Fibroblast of the conjunctiva (primary cell): ENCODE results near the gene ATG4B.

Experiments used
- DNase-seq: peaks from one replicate; pipeline ENCODE4 v3.0.0-alpha.2; 2010; ENCODE audit warnings: low read depth

The ATG4B gene

DNA sequence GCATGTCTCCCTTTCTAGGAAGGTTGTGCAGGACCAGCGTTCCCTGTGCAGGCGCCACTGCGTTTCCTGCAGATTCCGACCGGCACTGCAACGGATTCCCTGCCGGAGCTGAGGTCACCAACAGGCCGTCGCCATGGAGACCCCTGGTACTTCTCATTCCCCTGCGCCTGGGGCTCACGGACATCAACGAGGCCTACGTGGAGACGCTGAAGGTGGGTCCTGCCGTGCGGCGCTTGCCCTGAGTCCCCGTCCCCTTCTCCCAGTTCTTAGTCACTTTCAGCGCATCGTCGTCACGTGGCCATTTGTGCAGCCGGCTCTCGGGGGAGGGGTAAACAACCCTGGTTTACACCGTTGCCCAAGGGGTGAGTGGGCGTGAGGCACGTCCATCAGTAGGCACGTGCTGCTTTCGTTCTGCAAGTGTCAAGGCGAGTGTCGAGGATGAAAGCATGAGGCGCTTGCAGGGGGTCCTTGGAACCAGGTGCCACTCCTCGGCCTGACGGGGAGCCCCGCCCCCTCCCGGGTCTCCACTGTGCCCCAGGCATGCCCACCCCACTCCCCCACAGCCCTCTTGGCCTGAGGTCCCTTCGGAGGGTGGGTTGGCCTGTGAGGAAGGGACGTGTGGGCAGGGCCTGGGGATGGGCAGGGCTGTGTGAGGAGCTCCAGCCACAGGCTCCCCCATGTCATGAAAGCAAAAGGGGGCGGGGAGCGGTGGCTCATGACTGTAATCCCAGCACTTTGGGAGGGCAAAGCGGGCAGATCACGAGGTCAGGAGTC lies 29.3 kb downstream of the ATG4B start:
- no peak for DNase-seq

DNA sequence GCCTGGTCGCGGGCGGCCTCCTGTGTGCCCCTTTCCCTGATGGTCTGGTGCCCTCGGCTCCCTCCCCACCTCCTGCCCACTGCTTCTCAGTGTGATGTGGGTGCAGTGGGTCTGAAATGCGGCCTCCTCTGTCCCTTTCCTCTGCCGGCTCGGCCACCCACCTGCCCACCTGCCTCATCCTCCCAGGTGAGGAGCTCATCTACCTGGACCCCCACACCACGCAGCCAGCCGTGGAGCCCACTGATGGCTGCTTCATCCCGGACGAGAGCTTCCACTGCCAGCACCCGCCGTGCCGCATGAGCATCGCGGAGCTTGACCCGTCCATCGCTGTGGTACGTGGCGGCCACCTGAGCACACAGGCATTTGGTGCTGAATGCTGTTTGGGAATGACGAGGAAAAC lies 30.9 kb downstream of the ATG4B start:
- DNase-seq: no peak

- DNase-seq: no peak
Observed at GRCh38 chr2:241668839-241669238, 31.3 kb downstream of the ATG4B start.

DNA sequence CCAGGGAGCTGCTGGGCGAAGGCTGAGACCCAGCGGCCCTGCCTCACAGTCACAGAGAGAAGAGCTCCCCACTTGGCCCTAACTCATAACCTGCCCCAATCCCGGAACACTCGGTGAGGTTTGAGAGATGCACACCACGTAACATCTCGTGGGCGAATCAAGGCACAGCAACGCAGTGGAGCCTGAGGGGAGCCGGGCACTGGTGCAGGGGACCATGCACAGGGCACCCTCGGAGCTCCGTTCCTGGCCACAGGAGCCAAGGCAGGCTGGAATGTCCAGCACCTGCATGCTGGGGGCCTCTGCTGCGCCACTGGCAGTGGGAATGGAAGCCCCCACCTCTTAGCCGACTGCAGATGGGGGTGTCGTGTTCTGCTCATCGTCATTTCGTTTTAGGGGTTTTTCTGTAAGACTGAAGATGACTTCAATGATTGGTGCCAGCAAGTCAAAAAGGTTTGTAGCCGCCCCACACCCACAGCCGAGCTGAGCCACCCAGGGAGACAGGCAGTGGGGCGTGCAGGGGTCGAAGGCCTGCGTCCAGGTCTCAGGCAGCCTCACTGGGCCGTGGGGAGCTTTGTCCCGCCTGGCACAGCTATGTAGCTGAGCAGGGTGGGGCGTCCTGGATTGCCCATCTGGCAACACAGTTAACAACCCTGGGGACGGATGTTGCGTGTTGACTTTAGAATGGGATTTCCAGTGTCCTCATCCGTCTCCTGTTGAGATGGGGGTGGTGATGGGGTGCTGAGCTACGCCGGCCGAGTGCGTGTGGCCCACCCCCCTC lies 33.0 kb downstream of the ATG4B start:
- no peak for DNase-seq

DNA sequence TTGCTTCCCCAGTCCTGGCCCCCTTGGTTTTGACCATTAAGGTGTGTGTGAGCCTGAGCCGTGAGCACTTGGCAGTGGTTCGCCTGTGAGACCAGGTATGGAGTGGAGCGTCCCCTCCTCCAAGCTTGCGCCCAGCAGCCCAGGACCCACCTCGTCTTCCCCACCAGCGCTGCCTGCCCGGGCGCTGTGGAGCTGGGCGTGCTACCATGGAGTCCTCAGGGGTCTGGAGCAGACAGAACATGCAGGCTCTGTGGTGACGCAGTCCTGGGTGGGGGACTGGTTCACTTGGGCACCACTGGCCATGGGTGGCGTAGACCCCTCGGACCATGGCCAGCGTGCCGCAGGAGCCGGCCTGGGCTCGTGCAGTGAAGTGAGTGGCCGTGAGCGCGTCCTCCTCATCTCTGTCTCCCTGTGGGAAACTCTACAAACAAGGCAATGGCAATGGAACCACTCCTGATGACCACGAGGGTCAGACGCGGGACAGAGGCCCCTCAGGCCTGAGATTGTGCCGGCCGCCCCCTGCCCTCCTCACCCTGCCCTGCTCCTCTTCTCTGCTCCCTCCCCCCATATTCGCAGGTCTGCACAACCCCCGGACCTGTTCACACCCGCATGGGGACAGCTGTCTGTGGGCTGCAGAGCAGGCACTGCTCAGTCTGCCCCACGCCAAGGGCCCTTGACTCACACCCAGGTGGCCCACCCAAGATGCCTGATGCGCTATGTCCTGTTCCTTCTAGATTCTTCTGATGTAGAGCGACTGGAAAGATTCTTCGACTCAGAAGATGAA lies 34.2 kb downstream of the ATG4B start:
- no peak for DNase-seq

DNA sequence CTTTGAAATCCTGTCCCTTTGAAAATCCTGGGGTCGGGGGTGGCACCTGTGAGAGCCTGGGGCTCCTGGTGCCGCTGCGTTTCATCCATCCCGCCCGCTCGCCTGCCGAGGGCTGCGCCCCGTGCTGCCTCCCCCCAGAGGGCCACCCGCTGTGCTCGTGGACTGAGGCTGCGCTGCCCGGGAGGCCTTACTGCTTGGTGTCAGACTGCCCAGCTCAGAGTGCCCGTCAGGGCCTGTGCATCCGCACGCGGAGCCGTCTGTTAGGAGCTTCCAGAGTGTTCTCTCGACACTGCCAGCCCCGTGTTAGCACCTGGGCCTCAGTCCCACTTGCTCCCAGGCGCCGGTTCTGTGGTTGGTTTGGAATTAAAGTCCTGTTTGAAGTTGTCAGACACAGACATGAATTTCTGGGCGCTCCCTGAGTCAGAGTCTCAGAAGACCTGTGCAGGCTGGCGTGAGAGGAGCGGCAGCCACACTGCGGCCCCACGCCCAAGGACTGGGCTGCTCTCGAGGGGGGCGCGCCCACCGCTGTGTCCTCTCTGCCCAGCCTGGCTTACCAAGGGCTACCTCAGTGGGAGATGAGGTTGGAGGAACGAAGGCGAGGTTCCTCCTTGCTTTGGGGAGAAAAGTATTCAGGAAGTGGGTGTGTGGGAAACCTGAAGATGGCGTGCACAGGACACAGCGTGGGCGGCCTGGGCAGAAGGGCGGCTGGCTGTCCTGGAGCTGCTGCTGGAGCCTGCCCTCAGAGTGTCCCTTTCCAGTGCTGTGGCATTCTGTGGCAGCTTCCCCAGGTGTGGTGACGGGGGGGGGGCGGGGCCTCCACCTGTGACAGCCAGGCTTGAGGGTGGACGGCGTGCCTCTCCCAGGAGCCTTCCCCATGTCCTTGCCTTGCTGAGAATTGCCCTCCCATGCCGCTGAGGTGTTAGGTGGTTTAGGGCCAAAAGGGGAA lies 35.0 kb downstream of the ATG4B start:
- no peak for DNase-seq

DNA sequence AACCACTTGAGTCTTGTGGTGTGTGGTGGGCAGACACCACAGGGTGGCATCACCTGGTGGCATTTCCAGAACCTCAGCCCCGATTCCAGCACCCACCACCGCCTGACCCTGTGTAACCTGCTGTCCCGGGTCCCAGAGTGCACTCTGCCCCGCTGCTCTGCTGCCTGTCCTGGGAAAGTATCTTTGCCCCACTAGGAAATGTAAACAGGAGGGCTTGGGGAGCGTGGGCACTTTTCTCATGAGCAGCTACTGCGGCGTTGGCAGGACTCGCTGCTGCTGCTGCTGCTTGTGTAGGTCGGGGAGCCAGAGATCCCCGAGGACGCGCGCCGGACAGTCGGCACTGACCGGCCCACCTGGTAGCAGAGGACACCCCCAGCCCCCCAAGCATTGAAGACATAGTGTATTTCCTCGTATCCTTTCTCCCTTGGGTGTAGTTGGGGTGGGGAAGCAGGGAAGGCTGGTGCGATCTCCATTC lies 35.7 kb downstream of the ATG4B start:
- no peak for DNase-seq

DNA sequence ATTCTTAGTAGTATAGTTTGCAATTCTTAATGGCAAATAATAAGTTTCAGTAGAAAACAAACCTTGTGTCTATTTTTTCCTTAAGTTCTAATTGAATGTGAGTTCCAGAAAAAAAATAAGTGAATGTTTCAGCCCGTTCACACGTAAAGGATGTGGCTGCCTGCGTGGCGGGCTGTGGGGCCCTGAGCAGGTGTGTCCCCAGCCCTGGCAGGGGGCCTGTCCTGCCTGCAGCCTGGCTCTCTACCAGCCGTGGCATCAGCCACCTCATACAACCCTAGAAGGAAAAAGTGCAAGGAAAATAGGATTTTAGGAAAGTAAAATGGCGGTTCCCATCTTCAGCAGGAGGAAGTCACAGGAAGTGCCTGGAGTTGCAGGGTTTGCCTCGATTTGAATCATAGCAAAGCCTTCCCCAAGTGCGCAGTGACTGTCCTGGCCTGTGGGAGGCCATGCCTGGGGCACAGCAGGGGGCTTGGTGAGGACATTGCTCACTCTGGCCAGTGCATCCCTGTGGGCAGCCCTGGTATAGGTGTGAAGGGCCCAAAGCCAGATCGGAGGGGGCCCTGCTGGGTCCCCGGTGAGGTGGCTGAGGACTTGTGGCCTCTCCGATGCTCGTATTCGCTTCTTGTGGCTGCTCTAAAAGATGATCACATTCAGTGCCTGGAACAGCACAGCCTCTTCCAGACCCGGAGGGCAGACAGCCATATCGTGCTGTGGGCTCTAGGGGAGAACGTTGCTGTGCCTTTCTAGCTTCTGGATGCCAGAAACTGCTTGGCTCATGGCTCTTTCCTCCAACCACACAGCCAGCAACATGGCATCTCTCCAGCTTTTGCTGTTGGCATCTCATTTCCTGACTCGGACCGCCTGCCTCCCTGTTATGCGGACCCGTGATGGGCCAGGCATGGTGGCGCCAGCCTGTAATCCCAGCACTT lies 36.6 kb downstream of the ATG4B start:
- no peak for DNase-seq

DNA sequence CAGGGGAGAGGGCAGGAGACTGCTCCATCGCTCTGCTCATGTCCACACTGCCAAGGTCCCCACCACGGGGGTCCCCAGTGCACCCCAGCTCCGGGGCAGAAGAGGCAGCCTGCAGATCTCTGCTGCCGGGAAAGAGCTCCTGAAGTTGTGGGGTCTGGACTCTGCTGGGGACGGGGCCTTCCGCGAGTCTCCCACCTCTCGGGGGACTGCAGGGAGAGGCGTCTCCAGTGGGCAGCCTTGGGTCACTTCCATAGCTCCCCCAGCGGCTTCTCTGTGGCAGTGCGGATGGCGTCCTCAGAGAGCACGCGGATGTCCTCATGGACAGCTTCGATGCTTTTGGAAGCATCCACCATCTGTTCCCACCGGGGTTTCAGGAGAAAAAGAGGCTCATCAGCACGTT lies 38.4 kb downstream of the ATG4B start:
- no peak for DNase-seq

DNA sequence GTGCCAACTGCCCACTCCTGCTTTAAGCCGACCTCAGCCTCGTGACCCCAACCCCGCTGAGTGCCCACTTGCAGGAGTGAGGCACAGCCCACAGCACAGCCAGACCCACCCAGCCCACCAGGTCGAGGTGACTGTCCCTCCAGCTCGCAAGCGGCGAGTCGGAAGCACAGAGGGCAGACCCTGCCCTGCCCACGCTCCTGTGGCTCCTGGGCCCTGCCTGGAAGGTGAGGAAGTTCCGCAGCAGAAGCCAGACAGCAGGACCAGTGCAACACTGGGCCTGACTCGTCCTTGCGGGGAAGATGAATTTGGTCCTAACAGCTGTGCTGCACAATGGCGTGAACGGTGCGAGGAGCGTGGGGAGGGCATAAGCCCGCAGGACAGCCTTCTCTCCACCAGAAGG lies 39.2 kb downstream of the ATG4B start:
- DNase-seq: no peak

DNA sequence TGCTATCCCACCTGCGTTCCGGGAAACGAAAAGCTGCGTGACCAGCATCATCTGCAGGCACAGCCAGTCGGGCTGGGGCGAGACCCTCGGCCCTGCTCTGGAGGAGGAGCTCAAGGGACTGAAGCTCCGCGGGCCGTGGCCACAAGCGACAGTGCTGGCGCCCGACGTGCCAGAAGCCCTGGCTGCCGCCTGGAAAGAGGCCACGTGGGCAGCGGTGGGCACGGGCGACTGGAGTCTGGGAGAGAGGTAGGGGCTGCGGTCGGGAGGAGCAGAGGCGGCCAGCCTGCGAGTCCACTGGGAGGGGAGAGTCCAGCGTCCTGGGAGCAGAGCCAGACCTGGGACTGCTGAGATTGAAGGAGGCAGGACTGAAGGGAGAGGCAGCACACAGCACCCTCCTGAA lies 39.9 kb downstream of the ATG4B start:
- DNase-seq: no peak

DNA sequence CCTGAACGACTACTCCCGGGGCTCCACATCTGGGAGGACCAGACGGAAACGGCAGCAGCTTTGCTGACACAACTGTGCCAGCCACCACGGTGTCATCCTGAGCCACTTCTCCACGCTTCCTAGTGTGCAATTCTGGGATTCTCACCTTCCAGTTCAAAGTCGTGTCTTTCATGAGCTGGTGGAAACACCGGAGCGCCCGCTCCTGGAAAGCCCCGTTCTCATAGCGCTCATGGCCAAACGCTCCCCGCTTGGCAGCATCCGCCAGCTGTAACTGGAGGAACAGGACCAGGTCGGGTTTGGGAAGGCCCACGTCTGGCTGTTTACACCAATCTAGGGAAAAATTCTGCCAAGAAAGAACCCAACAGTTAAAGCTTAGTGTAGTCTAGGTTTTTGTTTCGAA lies 40.8 kb downstream of the ATG4B start:
- no peak for DNase-seq

DNA sequence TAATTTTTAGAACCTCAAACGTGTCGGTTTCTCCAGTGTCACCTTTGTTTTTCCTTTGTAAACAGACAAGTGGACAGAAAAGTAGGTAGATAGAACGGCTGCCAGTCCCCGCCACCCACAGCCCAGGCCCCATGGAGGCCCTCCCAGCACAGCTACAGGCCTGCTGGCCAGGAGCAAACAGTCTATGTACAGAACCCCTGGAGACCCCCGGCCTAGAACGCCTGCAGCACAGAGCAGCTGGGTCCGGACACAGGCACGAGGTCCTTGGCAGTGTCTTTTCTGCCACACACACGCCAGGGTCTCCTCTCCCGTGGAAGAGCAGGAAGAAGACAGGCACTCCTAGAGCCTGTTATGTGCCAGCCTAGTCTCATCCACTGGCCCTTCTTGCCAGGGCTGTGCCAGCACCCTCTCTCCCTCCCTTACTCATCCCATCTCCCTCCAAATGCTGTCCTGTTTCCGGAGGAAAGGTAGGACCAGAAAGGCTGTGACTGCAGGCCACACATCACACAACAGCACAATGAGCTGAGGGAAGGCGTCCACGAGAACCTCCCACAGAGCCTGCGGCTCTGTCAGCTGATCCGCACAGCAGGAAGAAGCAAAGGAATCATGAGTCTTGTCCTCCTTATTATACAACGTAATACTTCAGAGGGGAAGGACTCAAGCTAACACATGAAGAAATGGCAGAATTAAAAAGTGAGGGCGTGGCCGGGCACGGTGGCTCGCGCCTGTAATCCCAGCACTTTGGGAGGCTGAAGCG lies 41.5 kb downstream of the ATG4B start:
- DNase-seq: no peak

GRCh38 chr2:241680044-241680443 lies 42.6 kb downstream of the ATG4B start:
- DNase-seq: no peak

- peak; percentile 96 for DNase-seq
Observed at GRCh38 chr2:241680827-241681599, 43.5 kb downstream of the ATG4B start.

DNA sequence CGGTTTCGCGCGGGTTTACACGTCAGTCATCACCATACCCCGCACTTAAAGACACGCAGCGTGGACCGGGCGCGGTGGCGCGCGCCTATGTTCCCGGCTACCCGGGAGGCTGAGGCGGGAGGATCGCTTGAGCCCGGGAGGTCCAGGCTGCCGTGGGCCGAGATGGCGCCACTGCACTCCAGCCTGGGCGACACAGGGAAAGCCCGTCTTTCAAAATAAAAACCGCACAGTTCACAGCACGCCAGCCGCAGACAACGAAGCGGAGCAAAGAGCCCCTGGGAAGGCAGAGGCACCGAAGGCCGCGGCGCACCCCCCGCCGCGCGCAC lies 48.8 kb downstream of the ATG4B start:
- DNase-seq: no peak

- DNase-seq: peak; percentile 86
Observed at GRCh38 chr2:241686650-241687425, 49.3 kb downstream of the ATG4B start, which contains the start of gene DTYMK. Gene DTYMK, minus strand, starts transcription at chr2:241686815. Its CDS starts 32 bp downstream, at chr2:241686783.

DNA sequence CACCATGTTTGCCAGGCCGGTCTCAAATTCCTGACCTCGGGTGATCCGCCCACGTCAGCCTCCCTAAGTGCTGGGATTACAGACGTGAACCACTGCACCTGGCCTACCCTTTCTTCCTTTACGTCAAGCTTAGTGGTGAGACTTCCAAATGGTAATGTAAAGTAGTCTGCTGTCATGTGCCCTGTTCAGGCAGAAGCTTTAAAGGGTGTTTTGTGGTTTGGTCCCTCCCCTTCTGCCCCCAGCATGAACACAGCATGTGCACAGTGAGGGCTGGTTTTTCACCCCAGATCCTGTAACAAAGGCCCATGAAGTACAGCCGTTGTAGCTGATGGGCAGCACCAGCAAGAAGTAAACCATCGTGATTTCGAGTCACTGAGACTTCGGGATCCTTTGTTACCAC lies 51.8 kb downstream of the ATG4B start:
- no peak for DNase-seq
